Hindlimb muscle (tissue), 1 donor: ENCODE data around the gene GTF3C2. TPM values are rescaled to one million over a fixed set of nuclear protein-coding genes. Genes with fewer than 3 reads are reported as not detected.
"Not testable (repeated sequence)": the region's sequence is repeated elsewhere in the genome, so short reads cannot be mapped to it uniquely, and the experiment has no call there.

Experiments
- DNase-seq: peaks from one replicate; pipeline ENCODE4 v3.0.0-alpha.2; 2013
- polyA plus RNA-seq: library from polyadenylated mRNA; unstranded; fragments of 120-200 nt; gene quantifications from one replicate; pipeline ENCODE4 v1.2.1, GENCODE V29; 2013; ENCODE audit not compliant: insufficient read length

The GTF3C2 gene
- polyA plus RNA-seq, 1 donor, result 32.5 TPM

- no peak for DNase-seq
These were observed 14.5 kb upstream of the GTF3C2 start for GRCh38 chr2:27370816-27371620.

GRCh38 chr2:27370026-27370815, 13.7 kb upstream of the GTF3C2 start, which contains the start of the genes EIF2B4 and SNX17:
EIF2B4 (minus strand) TSS chr2:27370338; CDS start chr2:27370314, 24 bp downstream.
SNX17 (plus strand) TSS chr2:27370616; CDS start chr2:27370744, 128 bp downstream.
- DNase-seq, result peak; percentile 99

GRCh38 chr2:27369471-27370025, 13.0 kb upstream of the GTF3C2 start:
- no peak for DNase-seq

GRCh38 chr2:27363933-27364332, 7.4 kb upstream of the GTF3C2 start:
- DNase-seq, result no peak

- DNase-seq, result no peak
These were observed 6.3 kb upstream of the GTF3C2 start for GRCh38 chr2:27362678-27363420.

- no peak for DNase-seq
These were observed 545 bp downstream of the GTF3C2 start for GRCh38 chr2:27356056-27356381.

- DNase-seq, result no peak
These were observed 2.0 kb downstream of the GTF3C2 start for GRCh38 chr2:27354597-27354927.

GRCh38 chr2:27353762-27354596, 2.6 kb downstream of the GTF3C2 start:
- DNase-seq, result no peak

- DNase-seq, result not testable (repeated sequence)
These were observed 3.2 kb downstream of the GTF3C2 start for GRCh38 chr2:27353386-27353761.

GRCh38 chr2:27351802-27352598, 4.6 kb downstream of the GTF3C2 start:
- no peak for DNase-seq

GRCh38 chr2:27350106-27350693, 6.4 kb downstream of the GTF3C2 start:
- DNase-seq, result no peak

GRCh38 chr2:27347641-27348040, 8.9 kb downstream of the GTF3C2 start:
- DNase-seq, result no peak

GRCh38 chr2:27336173-27336572, 20.4 kb downstream of the GTF3C2 start:
- no peak for DNase-seq

GRCh38 chr2:27335311-27335710, 21.3 kb downstream of the GTF3C2 start:
- no peak for DNase-seq

GRCh38 chr2:27324720-27325119, 31.8 kb downstream of the GTF3C2 start:
- DNase-seq, result no peak

- DNase-seq, result peak; percentile 22
These were observed 32.8 kb downstream of the GTF3C2 start for GRCh38 chr2:27323596-27324285.

GRCh38 chr2:27322766-27323595, 33.6 kb downstream of the GTF3C2 start, which contains the start of gene MPV17:
MPV17 (minus strand) TSS chr2:27323097; CDS start chr2:27322517, 580 bp downstream.
- peak; percentile 92 for DNase-seq

GRCh38 chr2:27322301-27322765, 34.2 kb downstream of the GTF3C2 start:
- no peak for DNase-seq
